H1 (cell line): ENCODE data around the gene AGAP1. TPM values are rescaled to one million over a fixed set of nuclear protein-coding genes. Genes with fewer than 3 reads are reported as not detected.

Experiments used
- CTCF ChIA-PET: fragments of 300-600 bp; sonication (Branson Sonifier 250); formaldehyde crosslinking; loops from one replicate; lab custom pipeline; 2021; ENCODE audit not compliant: partially characterized antibody; lab: Charles Lee
- POLR2A ChIA-PET: fragments of 300-600 bp; sonication (Branson Sonifier 250); formaldehyde crosslinking; loops from one replicate; lab custom pipeline; 2021; ENCODE audit warnings: inconsistent platforms; ENCODE audit not compliant: partially characterized antibody; lab: Charles Lee
- DNase-seq, 2 experiments: peaks; one replicate each; pipeline versions ENCODE4 v3.0.0 to v3.0.0-alpha.2; 2010 to 2022; ENCODE audit warnings: low spot score in 2 of 2, low read depth in 1 of 2, mixed read lengths in 1 of 2
- FAIRE-seq: peaks from 2 replicates; lab custom pipeline; 2011; peaks lifted over from hg19 to GRCh38; lab: Jason Lieb, UNC
- H2AFZ ChIP-seq: 2 replicates; pipeline ENCODE4 v1.8.1; 2012; ENCODE audit warnings: low read length, inconsistent platforms
- H2AK5ac ChIP-seq: 2 replicates; pipeline ENCODE4 v1.6.1; 2013; ENCODE audit warnings: low read depth, low read length
- H2BK120ac ChIP-seq: replicated peaks from 2 replicates; pipeline ENCODE3; 2013; ENCODE audit warnings: low read depth, low read length, inconsistent platforms
- H2BK12ac ChIP-seq: 2 replicates; pipeline ENCODE4 v1.6.1; 2013; ENCODE audit warnings: low read depth, low read length
- H2BK15ac ChIP-seq: 2 replicates; pipeline ENCODE4 v1.6.1; 2013; ENCODE audit warnings: low read length
- H2BK20ac ChIP-seq: 2 replicates; pipeline ENCODE4 v1.6.1; 2013; ENCODE audit warnings: low read length
- H2BK5ac ChIP-seq: 2 replicates; pipeline ENCODE4 v1.6.1; 2013; ENCODE audit warnings: low read depth, low read length
- H3K14ac ChIP-seq: 2 replicates; pipeline ENCODE4 v1.6.1; 2013; ENCODE audit warnings: inconsistent platforms; ENCODE audit not compliant: insufficient read length
- H3K18ac ChIP-seq: 2 replicates; pipeline ENCODE4 v1.6.1; 2013; ENCODE audit warnings: low read length; ENCODE audit errors: extremely low read depth
- H3K23ac ChIP-seq: 2 replicates; pipeline ENCODE4 v1.6.1; 2013; ENCODE audit warnings: inconsistent platforms; ENCODE audit not compliant: insufficient read length
- H3K23me2 ChIP-seq: 2 replicates; pipeline ENCODE4 v1.6.1; 2013; ENCODE audit warnings: low read depth, low read length
- H3K27ac ChIP-seq: 2 replicates; pipeline ENCODE4 v1.6.1; 2011; ENCODE audit warnings: low read depth, low read length, inconsistent platforms
- H3K27me3 ChIP-seq, 4 experiments: replicated peaks in 1 of 4; 1 replicate in 1 of 4; 2 replicates in 3 of 4; pipeline versions ENCODE4 v1.6.1 to v1.8.1; 2011 to 2013; ENCODE audit warnings: low read length in 3 of 4, mild to moderate bottlenecking in 3 of 4, inconsistent platforms in 2 of 4, mixed read lengths in 2 of 4, moderate library complexity in 1 of 4; ENCODE audit not compliant: control insufficient read depth in 3 of 4, insufficient read depth in 3 of 4; ENCODE audit errors: extremely low read depth in 1 of 4
- H3K36me3 ChIP-seq, 4 experiments: 2 replicates each; pipeline versions ENCODE4 v1.6.1 to v1.8.1; 2011 to 2013; ENCODE audit warnings: mild to moderate bottlenecking in 4 of 4, low read length in 3 of 4, moderate library complexity in 2 of 4, control low read depth in 1 of 4, inconsistent platforms in 1 of 4; ENCODE audit not compliant: insufficient read depth in 4 of 4, control insufficient read depth in 2 of 4
- H3K4ac ChIP-seq: replicated peaks from 2 replicates; pipeline ENCODE3; 2013; ENCODE audit warnings: low read length, low read depth, mixed read lengths, inconsistent platforms; ENCODE audit not compliant: insufficient read length
- H3K4me1 ChIP-seq, 4 experiments: replicated peaks in 1 of 4; 1 replicate in 1 of 4; 2 replicates in 3 of 4; pipeline versions ENCODE4 v1.6.1 to v1.8.1; 2011 to 2013; ENCODE audit warnings: low read length in 3 of 4, inconsistent platforms in 2 of 4, mixed read lengths in 1 of 4; ENCODE audit not compliant: insufficient read depth in 4 of 4, control insufficient read depth in 3 of 4
- H3K4me2 ChIP-seq, 2 experiments: 2 replicates each; pipeline versions ENCODE4 v1.6.1 to v1.8.1; 2011 to 2013; ENCODE audit warnings: low read depth in 2 of 2, low read length in 2 of 2, control low read depth in 1 of 2, inconsistent platforms in 1 of 2, mild to moderate bottlenecking in 1 of 2; ENCODE audit not compliant: insufficient read depth in 1 of 2
- H3K4me3 ChIP-seq, 4 experiments: fragments of 200-600, 300-600 bp in 1 of 4; sonication (generic), shearing (Covaris generic), sonication (Bioruptor Twin) in 1 of 4; 2 replicates each; pipeline versions ENCODE4 v1.5.1 to v1.8.1; 2011 to 2016; ENCODE audit warnings: low read length in 4 of 4, low read depth in 3 of 4, control low read depth in 2 of 4, inconsistent platforms in 2 of 4, mild to moderate bottlenecking in 2 of 4, mixed read lengths in 1 of 4, moderate library complexity in 1 of 4; ENCODE audit not compliant: insufficient read depth in 2 of 4; ENCODE audit errors: extremely low read depth in 1 of 4
- H3K56ac ChIP-seq: replicated peaks from 2 replicates; pipeline ENCODE3; 2013; ENCODE audit warnings: low read depth, mild to moderate bottlenecking, mixed read lengths, low read length, inconsistent platforms; ENCODE audit not compliant: insufficient read length
- H3K79me1 ChIP-seq: 2 replicates; pipeline ENCODE4 v1.6.1; 2013; ENCODE audit warnings: low read depth, low read length, control low read depth
- H3K79me2 ChIP-seq, 2 experiments: 2 replicates each; pipeline versions ENCODE4 v1.6.1 to v1.8.1; 2012 to 2013; ENCODE audit warnings: low read length in 2 of 2, mild to moderate bottlenecking in 2 of 2, inconsistent platforms in 1 of 2; ENCODE audit not compliant: insufficient read depth in 2 of 2, control insufficient read depth in 1 of 2
- H3K9ac ChIP-seq, 4 experiments: replicated peaks in 1 of 4; 1 replicate in 1 of 4; 2 replicates in 3 of 4; pipeline versions ENCODE4 v1.6.1 to v1.8.1; 2011 to 2013; ENCODE audit warnings: low read depth in 3 of 4, low read length in 3 of 4, control low read depth in 2 of 4, mild to moderate bottlenecking in 2 of 4, moderate library complexity in 2 of 4, inconsistent platforms in 1 of 4; ENCODE audit errors: extremely low read depth in 1 of 4
- H3K9me3 ChIP-seq, 2 experiments: 2 replicates each; pipeline versions ENCODE4 v1.6.1 to v1.8.1; 2012 to 2013; ENCODE audit warnings: mild to moderate bottlenecking in 2 of 2, moderate library complexity in 2 of 2, control low read depth in 1 of 2, inconsistent platforms in 1 of 2, low read depth in 1 of 2, low read length in 1 of 2, mixed read lengths in 1 of 2; ENCODE audit not compliant: insufficient read depth in 2 of 2
- H4K20me1 ChIP-seq, 2 experiments: replicated peaks in 1 of 2; 2 replicates each; pipeline versions ENCODE3 to v1.8.1; 2011 to 2013; ENCODE audit warnings: inconsistent platforms in 2 of 2, low read length in 2 of 2, mild to moderate bottlenecking in 1 of 2; ENCODE audit not compliant: insufficient read depth in 2 of 2, control insufficient read depth in 1 of 2
- H4K5ac ChIP-seq: 2 replicates; pipeline ENCODE4 v1.6.1; 2013; ENCODE audit warnings: low read length, low read depth, mixed read lengths, inconsistent platforms; ENCODE audit not compliant: insufficient read length
- H4K8ac ChIP-seq: 2 replicates; pipeline ENCODE4 v1.8.0; 2013; ENCODE audit warnings: mild to moderate bottlenecking, moderate library complexity, low read length, inconsistent platforms; ENCODE audit not compliant: insufficient read depth; ENCODE audit errors: extremely low read depth
- H4K91ac ChIP-seq: replicated peaks from 2 replicates; pipeline ENCODE3; 2013; ENCODE audit warnings: low read length, mixed read lengths, inconsistent platforms; ENCODE audit not compliant: insufficient read length
- ATF2 ChIP-seq: IDR thresholded peaks from 2 replicates; pipeline ENCODE4 v1.6.1; 2012; ENCODE audit warnings: low read length, inconsistent platforms
- CBX5 ChIP-seq: fragments of 300-800, 300-1000 bp; sonication (generic); IDR thresholded peaks from 2 replicates; pipeline ENCODE4 v1.7.1; 2016; ENCODE audit warnings: antibody characterized with exemption, low read length, low read depth
- EP300 ChIP-seq, 2 experiments: IDR thresholded peaks; 1 replicate in 1 of 2; 2 replicates in 1 of 2; pipeline ENCODE4 v1.6.1; 2011 to 2012; ENCODE audit warnings: low read depth in 2 of 2, low read length in 2 of 2, mild to moderate bottlenecking in 2 of 2, borderline replicate concordance in 1 of 2, inconsistent platforms in 1 of 2, moderate library complexity in 1 of 2
- JUN ChIP-seq: IDR thresholded peaks from 2 replicates; pipeline ENCODE4 v1.6.1; 2011; ENCODE audit warnings: low read depth, mild to moderate bottlenecking, improper control_type of control experiment, low read length
- KDM4A ChIP-seq: IDR thresholded peaks from one replicate; pipeline ENCODE4 v1.7.1; 2012; ENCODE audit warnings: low read depth, mild to moderate bottlenecking, moderate library complexity, low read length, inconsistent platforms; ENCODE audit not compliant: severe bottlenecking
- KDM5A ChIP-seq: fragments of 200-600 bp; IDR thresholded peaks from 2 replicates; pipeline ENCODE4 v1.7.1; 2012; ENCODE audit warnings: mild to moderate bottlenecking, low read length, inconsistent platforms, mixed read lengths
- MAFK ChIP-seq: IDR thresholded peaks from 2 replicates; pipeline ENCODE4 v1.6.1; 2012; ENCODE audit warnings: low read depth, mild to moderate bottlenecking, improper control_type of control experiment, low read length
- RFX5 ChIP-seq: IDR thresholded peaks from 2 replicates; pipeline ENCODE4 v1.6.1; 2011; ENCODE audit warnings: low read depth, low read length, improper control_type of control experiment, borderline replicate concordance
- SP2 ChIP-seq: IDR thresholded peaks from 2 replicates; pipeline ENCODE4 v1.6.1; 2012; ENCODE audit warnings: mild to moderate bottlenecking, low read length, inconsistent platforms
- SRF ChIP-seq: IDR thresholded peaks from 2 replicates; pipeline ENCODE4 v1.6.1; 2011; ENCODE audit warnings: mild to moderate bottlenecking, low read depth, low read length, moderate library complexity
- TBP ChIP-seq: IDR thresholded peaks from 2 replicates; pipeline ENCODE4 v1.6.1; 2011; ENCODE audit warnings: low read depth, low read length, improper control_type of control experiment
- YY1 ChIP-seq: IDR thresholded peaks from 2 replicates; pipeline ENCODE4 v1.6.1; 2011; ENCODE audit warnings: low read depth, mild to moderate bottlenecking, low read length
- ZNF274 ChIP-seq: IDR thresholded peaks from 2 replicates; pipeline ENCODE4 v1.7.0; 2012; ENCODE audit warnings: low read length, borderline replicate concordance; ENCODE audit errors: extremely low read depth
- whole genome bisulfite sequencing, 2 experiments: shearing (Covaris generic) in 1 of 2; methylation state at CpG; one replicate each; pipeline versions ENCODE4 v1.1.6 to v1.1.7; 2013 to 2015; ENCODE audit warnings: low lambda C conversion rate in 2 of 2, mixed read lengths in 2 of 2, inconsistent platforms in 1 of 2, low coverage in 1 of 2, missing lambda C conversion rate in 1 of 2; ENCODE audit not compliant: insufficient replicate concordance in 2 of 2, insufficient coverage in 1 of 2, insufficient read length in 1 of 2; ENCODE audit errors: extremely low coverage in 1 of 2, missing lambda C conversion rate in 1 of 2; 5-methylcytosine and 5-hydroxymethylcytosine counted together
- polyA plus RNA-seq, 7 experiments: library from polyadenylated mRNA; depleted of rRNA in 3 of 7; stranded (reverse) in 5 of 7; unstranded in 2 of 7; fragments of >200 nt in 5 of 7; fragments of 200-250 nt in 2 of 7; gene quantifications; 1 replicate in 5 of 7; 2 replicates in 1 of 7; 4 replicates in 1 of 7; pipeline versions ENCODE4 v1.2.1 to v1.2.3, GENCODE V29; 2011 to 2013; ENCODE audit warnings: missing spikeins in 2 of 7, mixed read lengths in 2 of 7
- total RNA-seq: library from RNA; stranded (reverse); fragmentation: NEBNext Ultra II Directional; extraction: Animal tissue kit (Norgen Biotek cat#: 25700); gene quantifications from 2 replicates; pipeline ENCODE4 v1.2.1, GENCODE V29; 2021

Gene AGAP1
- total and polyA plus RNA-seq, 2 of the 8 experiments (the other 6 are each of a cell fraction or from before 2014, with no cell fraction given), result 18.1 to 39.4 TPM

- no peak overlapping the region for H2BK15ac ChIP-seq
- H3K4ac ChIP-seq, result no peak overlapping the region
- H3K27ac ChIP-seq, result no peak overlapping the region
- H3K79me2 ChIP-seq, result peaks cover 3 to 81% of the 10 kb centered on the region in 2 experiments; a peak in 3 of 4 replicates
- WGBS, 2 experiments, result 92% methylated on average over 10 of the region's 10 CpGs; no CpG with 5 or more reads in 1 of the 2 experiments
- no peak overlapping the region for H3K9ac ChIP-seq
- no peak overlapping the region for H2AK5ac ChIP-seq
- no peak for FAIRE-seq
- H3K9me3 ChIP-seq, result no peaks in the 10 kb centered on the region
- no peaks in the 10 kb centered on the region for H3K36me3 ChIP-seq
- no peak overlapping the region for H3K18ac ChIP-seq
- no peak overlapping the region for H2BK20ac ChIP-seq
- no peak overlapping the region for H2BK12ac ChIP-seq
- no peak overlapping the region for H3K4me2 ChIP-seq
- CTCF ChIA-PET, result interaction anchor here (1.2 to 1.3 kb wide), 2 partner anchors 16 to 57 kb away, joined by 3 read pairs; no protein-coding TSS in a partner anchor
- H3K23ac ChIP-seq, result no peak overlapping the region
- peaks cover 0 to 4% (median 4%) of the 10 kb centered on the region in 4 experiments; a peak in 4 of 7 replicates for H3K4me1 ChIP-seq
- H4K8ac ChIP-seq, result no peak overlapping the region
- POLR2A ChIA-PET, result no interaction called here
- no peak overlapping the region for H4K5ac ChIP-seq
- no peak overlapping the region for H3K4me3 ChIP-seq
- no peak overlapping the region for H2BK5ac ChIP-seq
- peaks cover 16 to 25% of the 10 kb centered on the region in 2 experiments for H4K20me1 ChIP-seq
- no peak overlapping the region for H3K56ac ChIP-seq
- no peak overlapping the region for H4K91ac ChIP-seq
- no peak for DNase-seq
- no peaks in the 10 kb centered on the region for H3K23me2 ChIP-seq
- H2BK120ac ChIP-seq, result no peak overlapping the region
- no peak overlapping the region for H2AFZ ChIP-seq
- H3K79me1 ChIP-seq, result peaks cover 18% of the 10 kb centered on the region
- no peaks in the 10 kb centered on the region for H3K27me3 ChIP-seq
- no peak overlapping the region for H3K14ac ChIP-seq
- TF ChIP-seq TBP (no peak), ZNF274 (no peak), SP2 (no peak), KDM4A (no peak), SRF (no peak), JUN (no peak), YY1 (no peak), ATF2 (no peak), KDM5A (no peak), MAFK (no peak), CBX5 (no peak), RFX5 (no peak), EP300 (IDR thresholded peaks at IDR 0.05; ENCODE audit: borderline replicate concordance in 1 of 2, low read depth in 2 of 2, low read length in 2 of 2) (no peak)
Measured at GRCh38 chr2:235678712-235679111, 184.9 kb downstream of the AGAP1 start.
